ENCODE measurements around the gene NLRC5.

DNA sequence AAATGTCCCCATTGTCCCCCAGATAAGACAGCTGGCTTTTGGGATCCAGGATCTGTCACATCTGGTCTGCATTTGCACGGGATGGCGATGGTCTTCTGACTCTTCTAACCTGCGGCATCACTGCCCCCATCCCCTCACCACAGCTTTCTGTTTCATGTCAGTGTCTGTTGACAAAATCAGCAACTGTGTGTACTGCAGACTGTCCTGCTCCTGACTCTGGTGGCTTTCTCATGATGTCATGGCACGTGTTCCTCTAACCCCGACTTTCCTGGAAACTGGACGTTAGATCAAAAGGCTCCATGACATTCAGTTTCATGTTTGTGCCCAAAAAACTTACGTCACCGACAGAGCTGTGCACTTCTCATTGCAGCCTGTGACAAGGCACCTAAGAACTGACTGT, 73.0 kb downstream of the NLRC5 start:
- TF ChIP-seq CTCF (conservative IDR thresholded peaks at IDR 0.05; ENCODE audit: low read depth, low read length), result no peak
- no peak for TF ChIP-seq EZH2 (IDR thresholded peaks at IDR 0.05; ENCODE audit: low read length, unreplicated experiment)
- TF ChIP-seq EZH2phosphoT487 (IDR thresholded peaks at IDR 0.05; ENCODE audit: borderline replicate concordance, low read length), result no peak
